H1 (cell line): ENCODE results near the gene CDC42EP1. TPM values are rescaled to one million over a fixed set of nuclear protein-coding genes. Genes with fewer than 3 reads are reported as not detected.

ENCODE experiments used
- CTCF ChIA-PET: fragments of 300-600 bp; sonication (Branson Sonifier 250); formaldehyde crosslinking; loops from one replicate; lab custom pipeline; 2021; ENCODE audit not compliant: partially characterized antibody; lab: Charles Lee
- POLR2A ChIA-PET: fragments of 300-600 bp; sonication (Branson Sonifier 250); formaldehyde crosslinking; loops from one replicate; lab custom pipeline; 2021; ENCODE audit warnings: inconsistent platforms; ENCODE audit not compliant: partially characterized antibody; lab: Charles Lee
- DNase-seq, 2 experiments: peaks; one replicate each; pipeline versions ENCODE4 v3.0.0 to v3.0.0-alpha.2; 2010 to 2022; ENCODE audit warnings: low spot score in 2 of 2, low read depth in 1 of 2, mixed read lengths in 1 of 2
- FAIRE-seq: peaks from 2 replicates; lab custom pipeline; 2011; peaks lifted over from hg19 to GRCh38; lab: Jason Lieb, UNC
- H2AFZ ChIP-seq: 2 replicates; pipeline ENCODE4 v1.8.1; 2012; ENCODE audit warnings: low read length, inconsistent platforms
- H2AK5ac ChIP-seq: 2 replicates; pipeline ENCODE4 v1.6.1; 2013; ENCODE audit warnings: low read depth, low read length
- H2BK120ac ChIP-seq: replicated peaks from 2 replicates; pipeline ENCODE3; 2013; ENCODE audit warnings: low read depth, low read length, inconsistent platforms
- H2BK12ac ChIP-seq: 2 replicates; pipeline ENCODE4 v1.6.1; 2013; ENCODE audit warnings: low read depth, low read length
- H2BK15ac ChIP-seq: 2 replicates; pipeline ENCODE4 v1.6.1; 2013; ENCODE audit warnings: low read length
- H2BK20ac ChIP-seq: 2 replicates; pipeline ENCODE4 v1.6.1; 2013; ENCODE audit warnings: low read length
- H2BK5ac ChIP-seq: 2 replicates; pipeline ENCODE4 v1.6.1; 2013; ENCODE audit warnings: low read depth, low read length
- H3K14ac ChIP-seq: 2 replicates; pipeline ENCODE4 v1.6.1; 2013; ENCODE audit warnings: inconsistent platforms; ENCODE audit not compliant: insufficient read length
- H3K18ac ChIP-seq: 2 replicates; pipeline ENCODE4 v1.6.1; 2013; ENCODE audit warnings: low read length; ENCODE audit errors: extremely low read depth
- H3K23ac ChIP-seq: 2 replicates; pipeline ENCODE4 v1.6.1; 2013; ENCODE audit warnings: inconsistent platforms; ENCODE audit not compliant: insufficient read length
- H3K23me2 ChIP-seq: 2 replicates; pipeline ENCODE4 v1.6.1; 2013; ENCODE audit warnings: low read depth, low read length
- H3K27ac ChIP-seq: 2 replicates; pipeline ENCODE4 v1.6.1; 2011; ENCODE audit warnings: low read depth, low read length, inconsistent platforms
- H3K27me3 ChIP-seq, 4 experiments: replicated peaks in 1 of 4; 1 replicate in 1 of 4; 2 replicates in 3 of 4; pipeline versions ENCODE4 v1.6.1 to v1.8.1; 2011 to 2013; ENCODE audit warnings: low read length in 3 of 4, mild to moderate bottlenecking in 3 of 4, inconsistent platforms in 2 of 4, mixed read lengths in 2 of 4, moderate library complexity in 1 of 4; ENCODE audit not compliant: control insufficient read depth in 3 of 4, insufficient read depth in 3 of 4; ENCODE audit errors: extremely low read depth in 1 of 4
- H3K36me3 ChIP-seq, 4 experiments: 2 replicates each; pipeline versions ENCODE4 v1.6.1 to v1.8.1; 2011 to 2013; ENCODE audit warnings: mild to moderate bottlenecking in 4 of 4, low read length in 3 of 4, moderate library complexity in 2 of 4, control low read depth in 1 of 4, inconsistent platforms in 1 of 4; ENCODE audit not compliant: insufficient read depth in 4 of 4, control insufficient read depth in 2 of 4
- H3K4ac ChIP-seq: replicated peaks from 2 replicates; pipeline ENCODE3; 2013; ENCODE audit warnings: low read length, low read depth, mixed read lengths, inconsistent platforms; ENCODE audit not compliant: insufficient read length
- H3K4me1 ChIP-seq, 4 experiments: replicated peaks in 1 of 4; 1 replicate in 1 of 4; 2 replicates in 3 of 4; pipeline versions ENCODE4 v1.6.1 to v1.8.1; 2011 to 2013; ENCODE audit warnings: low read length in 3 of 4, inconsistent platforms in 2 of 4, mixed read lengths in 1 of 4; ENCODE audit not compliant: insufficient read depth in 4 of 4, control insufficient read depth in 3 of 4
- H3K4me2 ChIP-seq, 2 experiments: 2 replicates each; pipeline versions ENCODE4 v1.6.1 to v1.8.1; 2011 to 2013; ENCODE audit warnings: low read depth in 2 of 2, low read length in 2 of 2, control low read depth in 1 of 2, inconsistent platforms in 1 of 2, mild to moderate bottlenecking in 1 of 2; ENCODE audit not compliant: insufficient read depth in 1 of 2
- H3K4me3 ChIP-seq, 4 experiments: fragments of 200-600, 300-600 bp in 1 of 4; sonication (generic), shearing (Covaris generic), sonication (Bioruptor Twin) in 1 of 4; 2 replicates each; pipeline versions ENCODE4 v1.5.1 to v1.8.1; 2011 to 2016; ENCODE audit warnings: low read length in 4 of 4, low read depth in 3 of 4, control low read depth in 2 of 4, inconsistent platforms in 2 of 4, mild to moderate bottlenecking in 2 of 4, mixed read lengths in 1 of 4, moderate library complexity in 1 of 4; ENCODE audit not compliant: insufficient read depth in 2 of 4; ENCODE audit errors: extremely low read depth in 1 of 4
- H3K56ac ChIP-seq: replicated peaks from 2 replicates; pipeline ENCODE3; 2013; ENCODE audit warnings: low read depth, mild to moderate bottlenecking, mixed read lengths, low read length, inconsistent platforms; ENCODE audit not compliant: insufficient read length
- H3K79me1 ChIP-seq: 2 replicates; pipeline ENCODE4 v1.6.1; 2013; ENCODE audit warnings: low read depth, low read length, control low read depth
- H3K79me2 ChIP-seq, 2 experiments: 2 replicates each; pipeline versions ENCODE4 v1.6.1 to v1.8.1; 2012 to 2013; ENCODE audit warnings: low read length in 2 of 2, mild to moderate bottlenecking in 2 of 2, inconsistent platforms in 1 of 2; ENCODE audit not compliant: insufficient read depth in 2 of 2, control insufficient read depth in 1 of 2
- H3K9ac ChIP-seq, 4 experiments: replicated peaks in 1 of 4; 1 replicate in 1 of 4; 2 replicates in 3 of 4; pipeline versions ENCODE4 v1.6.1 to v1.8.1; 2011 to 2013; ENCODE audit warnings: low read depth in 3 of 4, low read length in 3 of 4, control low read depth in 2 of 4, mild to moderate bottlenecking in 2 of 4, moderate library complexity in 2 of 4, inconsistent platforms in 1 of 4; ENCODE audit errors: extremely low read depth in 1 of 4
- H3K9me3 ChIP-seq, 2 experiments: 2 replicates each; pipeline versions ENCODE4 v1.6.1 to v1.8.1; 2012 to 2013; ENCODE audit warnings: mild to moderate bottlenecking in 2 of 2, moderate library complexity in 2 of 2, control low read depth in 1 of 2, inconsistent platforms in 1 of 2, low read depth in 1 of 2, low read length in 1 of 2, mixed read lengths in 1 of 2; ENCODE audit not compliant: insufficient read depth in 2 of 2
- H4K20me1 ChIP-seq, 2 experiments: replicated peaks in 1 of 2; 2 replicates each; pipeline versions ENCODE3 to v1.8.1; 2011 to 2013; ENCODE audit warnings: inconsistent platforms in 2 of 2, low read length in 2 of 2, mild to moderate bottlenecking in 1 of 2; ENCODE audit not compliant: insufficient read depth in 2 of 2, control insufficient read depth in 1 of 2
- H4K5ac ChIP-seq: 2 replicates; pipeline ENCODE4 v1.6.1; 2013; ENCODE audit warnings: low read length, low read depth, mixed read lengths, inconsistent platforms; ENCODE audit not compliant: insufficient read length
- H4K8ac ChIP-seq: 2 replicates; pipeline ENCODE4 v1.8.0; 2013; ENCODE audit warnings: mild to moderate bottlenecking, moderate library complexity, low read length, inconsistent platforms; ENCODE audit not compliant: insufficient read depth; ENCODE audit errors: extremely low read depth
- H4K91ac ChIP-seq: replicated peaks from 2 replicates; pipeline ENCODE3; 2013; ENCODE audit warnings: low read length, mixed read lengths, inconsistent platforms; ENCODE audit not compliant: insufficient read length
- ASH2L ChIP-seq: fragments of 200-600, 300-600 bp; sonication (generic); IDR thresholded peaks from one replicate; pipeline ENCODE4 v1.7.1; 2017; ENCODE audit warnings: low read length
- BACH1 ChIP-seq: IDR thresholded peaks from 2 replicates; pipeline ENCODE4 v1.6.1; 2012; ENCODE audit warnings: low read length, improper control_type of control experiment
- CEBPB ChIP-seq: IDR thresholded peaks from 2 replicates; pipeline ENCODE4 v1.6.1; 2012; ENCODE audit warnings: low read depth, low read length
- CHD2 ChIP-seq: IDR thresholded peaks from 2 replicates; pipeline ENCODE4 v1.6.1; 2012; ENCODE audit warnings: low read length, improper control_type of control experiment
- CTBP2 ChIP-seq: IDR thresholded peaks from 2 replicates; pipeline ENCODE4 v1.7.0; 2011; ENCODE audit warnings: borderline replicate concordance, mild to moderate bottlenecking, moderate library complexity, mixed read lengths, low read length; ENCODE audit not compliant: insufficient read depth, insufficient read length
- EGR1 ChIP-seq: IDR thresholded peaks from 2 replicates; pipeline ENCODE4 v1.6.1; 2011; ENCODE audit warnings: low read depth, low read length, borderline replicate concordance
- EP300 ChIP-seq, 2 experiments: IDR thresholded peaks; 1 replicate in 1 of 2; 2 replicates in 1 of 2; pipeline ENCODE4 v1.6.1; 2011 to 2012; ENCODE audit warnings: low read depth in 2 of 2, low read length in 2 of 2, mild to moderate bottlenecking in 2 of 2, borderline replicate concordance in 1 of 2, inconsistent platforms in 1 of 2, moderate library complexity in 1 of 2
- KDM4A ChIP-seq: IDR thresholded peaks from one replicate; pipeline ENCODE4 v1.7.1; 2012; ENCODE audit warnings: low read depth, mild to moderate bottlenecking, moderate library complexity, low read length, inconsistent platforms; ENCODE audit not compliant: severe bottlenecking
- MAFK ChIP-seq: IDR thresholded peaks from 2 replicates; pipeline ENCODE4 v1.6.1; 2012; ENCODE audit warnings: low read depth, mild to moderate bottlenecking, improper control_type of control experiment, low read length
- POLR2A ChIP-seq, 2 experiments: IDR thresholded peaks; 1 replicate in 1 of 2; 2 replicates in 1 of 2; pipeline ENCODE4 v1.6.1; 2011; ENCODE audit warnings: low read depth in 2 of 2, low read length in 2 of 2, mild to moderate bottlenecking in 2 of 2; ENCODE audit errors: control extremely low read depth in 1 of 2
- POLR2AphosphoS5 ChIP-seq: IDR thresholded peaks from 2 replicates; pipeline ENCODE4 v1.6.1; 2011; ENCODE audit warnings: low read depth, low read length
- RAD21 ChIP-seq, 2 experiments: IDR thresholded peaks in 1 of 2; conservative IDR thresholded peaks in 1 of 2; 2 replicates each; pipeline ENCODE4 v1.6.1; 2011; ENCODE audit warnings: low read depth in 2 of 2, low read length in 2 of 2, improper control_type of control experiment in 1 of 2, inconsistent platforms in 1 of 2, mild to moderate bottlenecking in 1 of 2, moderate library complexity in 1 of 2
- RBBP5 ChIP-seq: IDR thresholded peaks from 2 replicates; pipeline ENCODE4 v1.7.1; 2012; ENCODE audit warnings: low read depth, mild to moderate bottlenecking, inconsistent platforms, low read length, moderate library complexity, borderline replicate concordance
- SIX5 ChIP-seq: IDR thresholded peaks from 2 replicates; pipeline ENCODE4 v1.6.1; 2011; ENCODE audit warnings: mild to moderate bottlenecking, low read depth, low read length
- TEAD4 ChIP-seq: IDR thresholded peaks from 2 replicates; pipeline ENCODE4 v1.6.1; 2012; ENCODE audit warnings: low read depth, low read length, inconsistent platforms, mixed read lengths
- WGBS, 2 experiments: shearing (Covaris generic) in 1 of 2; methylation state at CpG; one replicate each; pipeline versions ENCODE4 v1.1.6 to v1.1.7; 2013 to 2015; ENCODE audit warnings: low lambda C conversion rate in 2 of 2, mixed read lengths in 2 of 2, inconsistent platforms in 1 of 2, low coverage in 1 of 2, missing lambda C conversion rate in 1 of 2; ENCODE audit not compliant: insufficient replicate concordance in 2 of 2, insufficient coverage in 1 of 2, insufficient read length in 1 of 2; ENCODE audit errors: extremely low coverage in 1 of 2, missing lambda C conversion rate in 1 of 2; 5-methylcytosine and 5-hydroxymethylcytosine counted together
- polyA plus RNA-seq, 7 experiments: library from polyadenylated mRNA; depleted of rRNA in 3 of 7; stranded (reverse) in 5 of 7; unstranded in 2 of 7; fragments of >200 nt in 5 of 7; fragments of 200-250 nt in 2 of 7; gene quantifications; 1 replicate in 5 of 7; 2 replicates in 1 of 7; 4 replicates in 1 of 7; pipeline versions ENCODE4 v1.2.1 to v1.2.3, GENCODE V29; 2011 to 2013; ENCODE audit warnings: missing spikeins in 2 of 7, mixed read lengths in 2 of 7
- total RNA-seq: library from RNA; stranded (reverse); fragmentation: NEBNext Ultra II Directional; extraction: Animal tissue kit (Norgen Biotek cat#: 25700); gene quantifications from 2 replicates; pipeline ENCODE4 v1.2.1, GENCODE V29; 2021

Gene CDC42EP1
- total and polyA plus RNA-seq, 2 of the 8 experiments (the other 6 are each of a cell fraction or from before 2014, with no cell fraction given): 8.3 to 11.2 TPM

GRCh38 chr22:37617431-37617830 is 57.2 kb downstream of the CDC42EP1 start:
- Histone ChIP-seq H3K4me2 (no peak overlapping the region), H3K27ac (no peak overlapping the region), H3K4me1 (no peaks in the 10 kb centered on the region), H2BK120ac (no peak overlapping the region), H3K27me3 (no peaks in the 10 kb centered on the region), H3K4ac (no peak overlapping the region), H2BK20ac (no peak overlapping the region), H3K79me1 (no peaks in the 10 kb centered on the region), H2BK15ac (no peak overlapping the region), H4K91ac (no peak overlapping the region), H3K79me2 (no peaks in the 10 kb centered on the region), H2AK5ac (no peak overlapping the region), H3K4me3 (no peak overlapping the region), H3K18ac (no peak overlapping the region), H3K36me3 (peaks cover 14 to 33% (median 20%) of the 10 kb centered on the region in 4 experiments; a peak in 7 of 8 replicates), H4K5ac (no peak overlapping the region), H3K23ac (no peak overlapping the region), H3K9ac (no peak overlapping the region), H2BK5ac (no peak overlapping the region)
- no peak for FAIRE-seq
- POLR2A ChIA-PET: interaction anchor here (0.6 to 1.3 kb wide), 5 partner anchors 8 to 160 kb away, joined by 3 to 7 read pairs (median 3); partner anchors contain the start of genes GGA1 and TRIOBP
- 91% methylated on average over 1 of the region's 1 CpG; no CpG with 5 or more reads in 1 of the 2 experiments for WGBS, 2 experiments
- CTCF ChIA-PET: interaction anchor here (0.6 to 7.9 kb wide), 9 partner anchors 10 to 78 kb away, joined by 3 to 49 read pairs (median 4); no protein-coding TSS in a partner anchor
- TF ChIP-seq EP300 (IDR thresholded peaks at IDR 0.05; ENCODE audit: borderline replicate concordance in 1 of 2, low read depth in 2 of 2, low read length in 2 of 2) (no peak), BACH1 (no peak), RAD21 (IDR thresholded peaks at IDR 0.05 in 1 of 2, conservative IDR thresholded peaks at IDR 0.05 in 1 of 2; ENCODE audit: low read depth in 2 of 2, low read length in 2 of 2) (no peak), CHD2 (no peak), EGR1 (no peak), MAFK (no peak), POLR2AphosphoS5 (no peak), CEBPB (no peak), TEAD4 (no peak), POLR2A (IDR thresholded peaks at IDR 0.05; ENCODE audit: control extremely low read depth in 1 of 2, low read depth in 2 of 2, low read length in 2 of 2) (no peak), CTBP2 (no peak), KDM4A (no peak), RBBP5 (no peak), SIX5 (no peak), ASH2L (no peak)
- TF ChIP-seq, all 59 proteins: peak for 0
- no peak overlapping the region for H4K8ac ChIP-seq
- H4K20me1 ChIP-seq: peaks cover 0 to 6% of the 10 kb centered on the region in 2 experiments
- no peaks in the 10 kb centered on the region for H3K23me2 ChIP-seq
- no peaks in the 10 kb centered on the region for H3K9me3 ChIP-seq
- H2BK12ac ChIP-seq: no peak overlapping the region
- no peak overlapping the region for H3K14ac ChIP-seq
- no peak for DNase-seq
- H3K56ac ChIP-seq: no peak overlapping the region
- no peak overlapping the region for H2AFZ ChIP-seq
